ENCODE measurements around the gene IGHMBP2.

DNA sequence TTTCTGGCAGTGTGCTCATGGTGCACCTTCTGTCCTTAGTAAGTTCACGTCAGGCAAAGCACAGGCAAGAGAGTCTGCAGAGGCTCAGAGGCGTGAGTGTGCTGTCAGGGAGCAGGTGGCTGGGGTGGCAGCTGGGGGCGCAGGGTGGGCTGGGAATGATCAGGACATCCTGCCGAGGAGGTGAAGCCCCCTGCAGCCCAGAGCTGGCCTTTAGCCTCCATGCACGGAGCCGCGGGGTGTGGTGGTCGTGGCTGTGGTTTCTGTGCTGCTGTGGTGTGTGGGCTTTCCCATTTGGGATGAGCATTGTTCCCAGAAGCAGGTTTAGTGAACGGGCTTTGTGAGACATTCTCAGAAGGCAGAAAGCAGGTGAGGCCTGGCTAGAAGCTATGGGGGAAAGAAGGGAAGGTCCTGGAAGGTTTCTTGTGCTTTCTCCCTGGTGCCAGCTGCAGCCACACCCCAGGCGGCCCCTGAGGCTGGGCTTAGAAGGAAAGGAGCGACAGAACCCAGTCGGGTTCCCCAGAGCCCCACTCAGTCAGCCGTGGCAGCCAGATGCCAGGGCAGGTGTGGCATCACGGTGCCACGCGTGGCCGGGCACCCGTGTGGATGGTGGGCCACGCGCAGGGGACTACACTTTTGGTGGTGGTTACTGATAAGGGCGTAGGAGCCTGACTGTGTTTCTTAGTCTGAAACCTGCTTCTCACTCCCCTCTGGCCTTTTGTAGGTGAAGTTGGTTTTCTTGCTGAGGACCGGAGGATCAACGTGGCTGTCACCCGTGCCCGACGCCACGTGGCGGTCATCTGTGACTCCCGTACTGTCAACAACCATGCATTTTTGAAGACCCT, 32.0 kb downstream of the IGHMBP2 start:
- TF ChIP-seq, protein P1, sequence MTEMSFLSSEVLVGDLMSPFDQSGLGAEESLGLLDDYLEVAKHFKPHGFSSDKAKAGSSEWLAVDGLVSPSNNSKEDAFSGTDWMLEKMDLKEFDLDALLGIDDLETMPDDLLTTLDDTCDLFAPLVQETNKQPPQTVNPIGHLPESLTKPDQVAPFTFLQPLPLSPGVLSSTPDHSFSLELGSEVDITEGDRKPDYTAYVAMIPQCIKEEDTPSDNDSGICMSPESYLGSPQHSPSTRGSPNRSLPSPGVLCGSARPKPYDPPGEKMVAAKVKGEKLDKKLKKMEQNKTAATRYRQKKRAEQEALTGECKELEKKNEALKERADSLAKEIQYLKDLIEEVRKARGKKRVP (CRISPR knock-in tag; IDR thresholded peaks at IDR 0.05), result no peak
- TF ChIP-seq STAG1 (CRISPR knock-in tag; IDR thresholded peaks at IDR 0.05; ENCODE audit: borderline replicate concordance), result no peak
- no peak for TF ChIP-seq TARDBP (IDR thresholded peaks at IDR 0.05)
- TF ChIP-seq CHD1 (IDR thresholded peaks at IDR 0.05; ENCODE audit: low read length), result no peak
- no peak for TF ChIP-seq ZNF707 (CRISPR knock-in tag; conservative IDR thresholded peaks at IDR 0.05)
- no peak for TF ChIP-seq SRF (CRISPR knock-in tag; IDR thresholded peaks at IDR 0.05)
- no peak for TF ChIP-seq ZBTB1 (CRISPR knock-in tag; IDR thresholded peaks at IDR 0.05; ENCODE audit: borderline replicate concordance, low read depth)
- no peak for TF ChIP-seq ELF4 (CRISPR knock-in tag; IDR thresholded peaks at IDR 0.05)
- no peak for TF ChIP-seq CEBPB (tag; IDR thresholded peaks at IDR 0.05)
- TF ChIP-seq, protein P2, sequence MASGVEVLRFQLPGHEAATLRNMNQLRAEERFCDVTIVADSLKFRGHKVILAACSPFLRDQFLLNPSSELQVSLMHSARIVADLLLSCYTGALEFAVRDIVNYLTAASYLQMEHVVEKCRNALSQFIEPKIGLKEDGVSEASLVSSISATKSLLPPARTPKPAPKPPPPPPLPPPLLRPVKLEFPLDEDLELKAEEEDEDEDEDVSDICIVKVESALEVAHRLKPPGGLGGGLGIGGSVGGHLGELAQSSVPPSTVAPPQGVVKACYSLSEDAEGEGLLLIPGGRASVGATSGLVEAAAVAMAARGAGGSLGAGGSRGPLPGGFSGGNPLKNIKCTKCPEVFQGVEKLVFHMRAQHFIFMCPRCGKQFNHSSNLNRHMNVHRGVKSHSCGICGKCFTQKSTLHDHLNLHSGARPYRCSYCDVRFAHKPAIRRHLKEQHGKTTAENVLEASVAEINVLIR (CRISPR knock-in tag; IDR thresholded peaks at IDR 0.05), result no peak
- no peak for TF ChIP-seq GATA2 (CRISPR knock-in tag; IDR thresholded peaks at IDR 0.05)
